HuH-7 (cell line): ENCODE results near the gene POLR3G.

Source experiments
- DNase-seq: peaks from one replicate; pipeline ENCODE4 v3.0.0; 2011; ENCODE audit warnings: low spot score

POLR3G gene

DNA sequence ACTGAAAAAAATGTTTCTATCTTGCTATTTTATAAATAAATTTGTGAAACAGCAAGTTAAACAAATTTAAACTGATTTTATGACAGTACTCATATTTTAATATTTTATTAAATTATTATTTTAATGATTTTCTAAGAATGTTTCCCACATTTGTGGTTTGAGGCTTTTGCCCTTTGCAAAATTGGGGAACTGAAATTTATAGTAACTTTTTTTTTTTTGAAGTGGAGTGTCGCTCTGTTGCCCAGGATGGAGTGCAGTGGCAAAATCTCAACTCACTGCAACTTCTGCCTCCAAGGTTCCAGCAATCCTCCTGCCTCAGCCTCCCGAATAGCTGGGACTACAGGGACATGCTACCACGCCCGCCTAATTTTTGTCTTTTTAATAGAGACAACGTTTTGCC, 76.7 kb downstream of the POLR3G start:
- DNase-seq: no peak

GRCh38 chr5:90553711-90554110, 79.0 kb downstream of the POLR3G start:
- no peak for DNase-seq

DNA sequence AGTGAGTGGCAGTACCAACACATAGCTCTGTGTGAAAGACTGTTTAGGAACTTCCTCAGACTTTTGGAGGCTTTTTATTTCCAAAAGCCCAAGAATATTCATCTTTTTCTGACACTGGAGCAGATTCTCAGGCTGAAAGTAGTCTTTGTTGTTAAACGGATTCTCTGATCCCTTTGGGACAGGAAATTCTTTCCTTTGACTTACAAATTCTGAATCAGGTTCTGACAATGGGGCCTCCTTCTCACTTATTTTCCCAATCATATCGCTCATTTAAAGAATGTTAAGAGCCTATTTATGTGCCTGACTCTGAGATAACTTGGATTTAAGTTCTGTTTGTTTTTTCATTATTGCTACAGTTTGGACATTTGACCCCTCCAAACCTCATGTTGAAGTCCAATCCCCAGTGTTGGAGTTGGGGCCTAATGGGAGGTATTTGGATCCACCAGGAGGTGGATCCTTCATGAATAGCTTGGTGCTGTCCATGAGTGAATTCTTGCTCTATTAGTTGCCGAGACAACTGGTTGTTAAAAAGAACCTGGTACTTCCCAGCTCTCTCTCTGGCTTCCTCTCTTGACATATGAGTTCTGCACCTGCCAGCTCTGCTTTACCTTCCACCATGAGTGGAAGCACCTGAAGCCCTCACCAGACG, 79.8 kb downstream of the POLR3G start:
- no peak for DNase-seq

GRCh38 chr5:90555666-90556065, 81.0 kb downstream of the POLR3G start:
- no peak for DNase-seq

DNA sequence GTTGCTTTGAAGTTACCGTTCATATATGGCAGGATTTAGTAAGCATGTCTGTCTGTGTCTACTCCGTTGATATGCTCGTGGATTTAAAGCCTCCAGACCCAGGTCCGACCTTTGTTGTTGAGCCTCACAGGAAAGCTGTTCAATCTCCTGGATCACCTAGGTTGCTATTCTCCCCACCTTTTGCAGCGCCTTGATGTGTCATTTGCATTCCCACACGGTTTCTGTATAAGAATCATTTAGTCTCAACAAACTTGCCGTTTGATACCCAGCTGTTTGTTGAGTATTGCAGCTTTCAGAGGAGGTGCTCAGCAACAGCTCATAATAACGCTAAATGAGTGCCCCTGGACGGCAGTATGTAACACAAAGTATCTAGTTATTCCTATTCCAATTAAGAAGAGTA, 82.7 kb downstream of the POLR3G start:
- DNase-seq: no peak

DNA sequence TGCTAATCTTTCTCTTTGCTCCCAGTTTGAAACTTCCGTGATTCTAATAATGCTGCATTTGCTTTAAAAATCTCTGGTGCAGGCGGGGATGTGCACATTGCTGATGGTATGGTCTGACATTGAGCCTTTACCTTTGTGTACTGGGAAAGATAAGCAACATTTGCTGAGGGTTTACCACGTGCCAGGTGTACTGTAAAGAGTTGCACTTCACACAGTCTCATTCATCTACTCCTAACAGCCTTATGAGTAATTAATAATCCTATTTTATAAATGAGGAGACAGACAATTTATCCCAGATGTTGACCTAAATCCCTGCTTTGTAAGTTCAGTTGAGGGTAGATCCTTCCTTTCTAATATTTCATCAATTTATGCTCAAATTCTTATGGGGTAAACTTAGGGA, 83.2 kb downstream of the POLR3G start:
- no peak for DNase-seq

- peak; percentile 85 for DNase-seq
These were observed 83.9 kb downstream of the POLR3G start, which contains the start of gene ADGRV1 for GRCh38 chr5:90558344-90559192. Gene ADGRV1, plus strand, starts transcription at chr5:90558797. Its CDS starts 99 bp downstream, at chr5:90558896.

DNA sequence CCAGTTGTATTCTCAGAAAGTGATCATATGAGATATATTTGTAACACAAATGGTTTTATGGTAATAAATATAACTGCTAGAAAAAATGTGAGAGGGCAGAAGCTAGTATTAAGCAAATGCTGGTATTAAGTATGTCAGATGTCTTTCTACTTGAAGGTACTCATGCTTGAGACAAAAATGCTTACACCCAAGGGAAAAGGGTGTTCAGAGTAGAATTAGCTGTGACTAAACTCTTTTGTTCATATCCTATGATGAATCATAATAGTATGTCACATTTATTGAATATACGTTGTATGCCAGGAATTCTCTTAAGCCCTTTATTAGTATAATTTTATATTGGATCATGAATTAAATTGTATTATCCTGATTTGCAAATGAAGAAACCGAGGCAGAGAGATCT, 86.1 kb downstream of the POLR3G start:
- no peak for DNase-seq

DNA sequence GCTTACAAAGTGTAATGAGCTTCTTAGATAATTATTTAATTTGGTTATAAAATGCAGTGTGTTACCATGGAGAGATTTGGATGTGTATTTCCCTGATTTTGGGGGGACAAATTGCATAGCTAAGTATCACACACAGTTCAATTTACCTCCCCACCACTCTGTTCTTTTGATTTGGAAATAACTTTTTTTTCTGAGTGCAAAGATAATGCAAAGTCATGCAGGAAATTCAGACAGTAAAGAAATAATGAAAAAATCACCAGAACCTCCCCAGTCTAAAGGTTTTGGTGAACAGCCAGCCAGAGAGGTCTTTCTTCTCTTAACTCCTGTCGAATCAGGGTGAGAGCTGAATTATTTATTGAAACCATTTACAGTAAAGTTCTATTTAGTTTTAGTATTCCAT, 87.1 kb downstream of the POLR3G start:
- no peak for DNase-seq

DNA sequence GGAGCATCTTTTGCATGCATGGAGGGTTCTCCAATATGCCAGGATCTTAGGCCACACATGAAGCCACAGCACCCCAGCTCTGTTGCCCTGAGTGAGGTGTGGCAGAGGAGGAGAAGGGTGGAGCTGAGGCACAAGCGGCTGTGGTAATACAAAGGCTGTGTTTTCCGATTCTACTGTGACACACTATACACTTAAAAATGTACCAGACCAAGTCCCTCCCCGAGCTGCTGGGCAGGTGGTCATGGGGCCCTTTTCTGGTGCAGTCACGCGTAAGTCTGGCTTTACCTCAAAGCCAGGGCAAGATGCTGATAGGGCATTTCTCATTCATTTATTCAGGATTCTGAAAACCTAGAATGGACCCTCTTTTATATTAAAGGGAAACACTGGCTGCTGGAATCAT, 87.7 kb downstream of the POLR3G start:
- DNase-seq: no peak

- DNase-seq: no peak
These were observed 88.4 kb downstream of the POLR3G start for GRCh38 chr5:90563108-90563507.
